OCI-M2 (cell line): Measurements from ENCODE around the gene NOP58.
"Not testable (repeated sequence)": the region's sequence is repeated elsewhere in the genome, so short reads cannot be mapped to it uniquely, and the experiment has no call there.

ENCODE experiments used
- DNase-seq: peaks from one replicate; lab custom pipeline; 2025; ENCODE audit not compliant: unreplicated experiment; lab: John Stamatoyannopoulos, UW

NOP58 gene

GRCh38 chr2:202265467-202266277 is at the start of gene NOP58:
Gene NOP58, plus strand, starts transcription at chr2:202265763. Its CDS starts 179 bp downstream, at chr2:202265942.
- DNase-seq = peak; percentile 45

- DNase-seq = peak; percentile 72
Measured at GRCh38 chr2:202221873-202222272, 43.7 kb upstream of the NOP58 start.

- no peak for DNase-seq
Measured at GRCh38 chr2:202237787-202238233, 27.8 kb upstream of the NOP58 start.

GRCh38 chr2:202238234-202239197 is 27.0 kb upstream of the NOP58 start, which contains the start of gene SUMO1:
Gene SUMO1, minus strand, starts transcription at chr2:202238597. Its CDS starts 146 bp downstream, at chr2:202238451.
- no peak for DNase-seq

- DNase-seq = not testable (repeated sequence)
Measured at GRCh38 chr2:202247710-202248109, 17.9 kb upstream of the NOP58 start.

- no peak for DNase-seq
Measured at GRCh38 chr2:202249521-202250253, 15.9 kb upstream of the NOP58 start.

- DNase-seq = no peak
Measured at GRCh38 chr2:202251494-202251893, 14.1 kb upstream of the NOP58 start.

GRCh38 chr2:202261531-202261930 is 4.0 kb upstream of the NOP58 start:
- no peak for DNase-seq

GRCh38 chr2:202267495-202267894 is 1.9 kb downstream of the NOP58 start:
- no peak for DNase-seq

- no peak for DNase-seq
Measured at GRCh38 chr2:202269585-202269984, 4.0 kb downstream of the NOP58 start.

GRCh38 chr2:202270487-202270886 is 4.9 kb downstream of the NOP58 start:
- no peak for DNase-seq

- DNase-seq = not testable (repeated sequence)
Measured at GRCh38 chr2:202276078-202276720, 10.6 kb downstream of the NOP58 start.

- no peak for DNase-seq
Measured at GRCh38 chr2:202278036-202278760, 12.6 kb downstream of the NOP58 start.

GRCh38 chr2:202278944-202279343 is 13.4 kb downstream of the NOP58 start:
- DNase-seq = no peak

GRCh38 chr2:202286595-202286994 is 21.0 kb downstream of the NOP58 start:
- no peak for DNase-seq

- DNase-seq = no peak
Measured at GRCh38 chr2:202289394-202290204, 24.0 kb downstream of the NOP58 start.

GRCh38 chr2:202290316-202290715 is 24.8 kb downstream of the NOP58 start:
- no peak for DNase-seq

GRCh38 chr2:202290970-202291369 is 25.4 kb downstream of the NOP58 start:
- no peak for DNase-seq

- no peak for DNase-seq
Measured at GRCh38 chr2:202299712-202300111, 34.1 kb downstream of the NOP58 start.
